Measurements from ENCODE around the gene EVC. TPM values are rescaled to one million over a fixed set of nuclear protein-coding genes. Genes with fewer than 3 reads are reported as not detected.

The EVC gene
- total RNA-seq (17.8 and 45.3 TPM in 2 replicates), polyA plus RNA-seq (2.5 and 4.0 TPM in 2 replicates)

DNA sequence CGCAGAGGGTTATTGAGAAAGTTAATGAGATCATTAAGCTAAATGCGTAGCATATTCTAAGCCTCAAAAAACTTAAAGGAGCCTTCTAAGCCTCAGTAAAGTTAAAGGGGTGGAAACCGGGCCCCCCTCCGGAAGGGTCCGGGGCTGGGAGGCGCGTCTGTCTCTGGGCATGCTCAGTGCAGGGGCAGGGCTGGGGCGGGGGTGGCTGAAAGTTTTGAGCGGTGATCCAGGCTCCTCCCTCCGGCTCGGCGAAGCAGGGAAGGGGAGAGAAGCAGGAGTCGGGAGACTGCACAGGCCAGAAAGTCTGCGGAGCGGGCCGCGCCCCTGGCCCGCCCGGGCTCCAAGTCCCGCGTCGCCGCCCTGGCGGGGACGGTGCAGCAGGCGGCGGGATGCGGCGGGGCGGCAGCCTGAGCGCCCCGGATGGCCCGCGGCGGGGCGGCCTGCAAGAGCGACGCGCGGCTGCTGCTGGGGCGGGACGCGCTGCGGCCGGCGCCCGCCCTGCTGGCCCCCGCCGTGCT lies at the start of gene EVC:
Gene EVC (plus strand): TSS at position 241 of the 518 bp plus-strand sequence. CDS start 180 bp downstream, at position 421.
- peak; percentile 76 to 83 for DNase-seq (ENCODE audit: low read depth in 1 of 2, low spot score in 1 of 2)
- H3K27ac ChIP-seq: no peak within 1 kb of the TSS
- H3K4me1 ChIP-seq (ENCODE audit: low read depth): no peaks in the 10 kb centered on the region
- H3K4me3 ChIP-seq: peak within 1 kb of the TSS; percentile 40
- H3K9me3 ChIP-seq (ENCODE audit: low read depth): no peaks in the 10 kb centered on the region
- H3K27me3 ChIP-seq: no peaks in the 10 kb centered on the region
- TF ChIP-seq, protein P1, sequence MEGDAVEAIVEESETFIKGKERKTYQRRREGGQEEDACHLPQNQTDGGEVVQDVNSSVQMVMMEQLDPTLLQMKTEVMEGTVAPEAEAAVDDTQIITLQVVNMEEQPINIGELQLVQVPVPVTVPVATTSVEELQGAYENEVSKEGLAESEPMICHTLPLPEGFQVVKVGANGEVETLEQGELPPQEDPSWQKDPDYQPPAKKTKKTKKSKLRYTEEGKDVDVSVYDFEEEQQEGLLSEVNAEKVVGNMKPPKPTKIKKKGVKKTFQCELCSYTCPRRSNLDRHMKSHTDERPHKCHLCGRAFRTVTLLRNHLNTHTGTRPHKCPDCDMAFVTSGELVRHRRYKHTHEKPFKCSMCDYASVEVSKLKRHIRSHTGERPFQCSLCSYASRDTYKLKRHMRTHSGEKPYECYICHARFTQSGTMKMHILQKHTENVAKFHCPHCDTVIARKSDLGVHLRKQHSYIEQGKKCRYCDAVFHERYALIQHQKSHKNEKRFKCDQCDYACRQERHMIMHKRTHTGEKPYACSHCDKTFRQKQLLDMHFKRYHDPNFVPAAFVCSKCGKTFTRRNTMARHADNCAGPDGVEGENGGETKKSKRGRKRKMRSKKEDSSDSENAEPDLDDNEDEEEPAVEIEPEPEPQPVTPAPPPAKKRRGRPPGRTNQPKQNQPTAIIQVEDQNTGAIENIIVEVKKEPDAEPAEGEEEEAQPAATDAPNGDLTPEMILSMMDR (IDR thresholded peaks at IDR 0.05; ENCODE audit: low read depth, low read length): no peak
- H3K36me3 ChIP-seq: no peaks in the 10 kb centered on the region

DNA sequence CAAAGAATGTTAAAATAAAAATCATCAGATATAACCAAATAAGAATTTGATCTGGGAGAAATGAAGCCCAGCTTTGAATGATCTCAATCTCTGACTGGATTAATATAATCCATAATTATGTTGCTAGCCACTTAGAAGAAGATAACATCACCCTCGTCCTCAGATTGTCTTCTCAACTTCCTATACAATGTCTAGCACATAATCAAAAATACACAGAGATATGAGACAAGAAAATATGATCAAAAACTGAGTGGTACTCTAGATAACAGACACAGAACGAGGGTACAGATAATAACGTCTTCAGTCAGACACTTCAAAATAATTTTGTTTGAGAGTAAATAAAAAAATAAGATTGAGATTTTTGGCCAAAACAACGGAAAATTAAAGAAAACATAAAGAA lies 49.8 kb upstream of the EVC start:
- Histone ChIP-seq H3K4me3 (no peak overlapping the region), H3K27ac (no peak overlapping the region), H3K36me3 (peaks cover 5% of the 10 kb centered on the region), H3K4me1 (ENCODE audit: low read depth) (no peaks in the 10 kb centered on the region), H3K9me3 (ENCODE audit: low read depth) (no peaks in the 10 kb centered on the region), H3K27me3 (no peaks in the 10 kb centered on the region)
- TF ChIP-seq, protein P1 (IDR thresholded peaks at IDR 0.05; ENCODE audit: low read depth, low read length): no peak
- no peak for DNase-seq (ENCODE audit: low read depth in 1 of 2, low spot score in 1 of 2)

DNA sequence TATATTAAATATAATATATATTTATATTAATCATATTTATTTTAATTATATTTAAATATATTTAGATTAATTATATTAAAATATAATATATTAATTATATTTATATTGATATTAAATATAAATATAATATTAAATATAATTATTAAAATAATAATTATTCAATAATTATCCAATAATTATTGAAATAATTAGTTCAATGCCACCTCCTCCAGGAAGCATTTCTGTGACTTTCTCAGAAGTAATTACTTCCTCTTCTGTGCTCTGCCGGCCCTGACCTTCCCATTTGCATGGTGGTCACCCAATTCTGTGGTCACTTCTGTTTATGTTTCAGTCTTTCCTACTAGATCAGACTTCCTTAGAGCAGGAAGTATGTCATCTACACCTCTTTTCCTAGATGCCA lies 48.4 kb upstream of the EVC start:
- TF ChIP-seq, protein P1 (IDR thresholded peaks at IDR 0.05; ENCODE audit: low read depth, low read length): no peak
- peaks cover 5% of the 10 kb centered on the region for H3K36me3 ChIP-seq
- H3K4me1 ChIP-seq (ENCODE audit: low read depth): no peaks in the 10 kb centered on the region

DNA sequence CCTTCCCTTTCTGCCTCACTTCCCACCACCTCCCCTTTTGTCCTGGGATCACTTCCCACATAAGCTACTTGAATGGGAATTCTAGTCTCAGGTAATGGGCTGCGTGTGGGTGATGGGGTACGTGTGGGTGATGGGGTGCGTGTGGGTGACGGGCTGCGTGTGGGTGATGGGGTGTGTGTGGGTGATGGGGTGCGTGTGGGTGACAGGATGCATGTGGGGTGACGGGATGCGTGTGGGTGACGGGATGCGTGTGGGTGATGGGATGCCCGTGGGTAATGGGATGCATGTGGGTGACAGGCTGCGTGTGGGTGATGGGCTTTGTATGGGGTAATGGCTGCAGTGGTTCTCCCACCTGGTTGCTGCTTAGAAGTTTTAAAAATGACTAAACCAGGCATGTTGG lies 46.2 kb upstream of the EVC start:
- no peaks in the 10 kb centered on the region for H3K4me1 ChIP-seq (ENCODE audit: low read depth)
- H3K27ac ChIP-seq: no peak overlapping the region
- no peaks in the 10 kb centered on the region for H3K27me3 ChIP-seq
- no peak overlapping the region for H3K4me3 ChIP-seq
- TF ChIP-seq, protein P1 (IDR thresholded peaks at IDR 0.05; ENCODE audit: low read depth, low read length): no peak
- no peaks in the 10 kb centered on the region for H3K9me3 ChIP-seq (ENCODE audit: low read depth)
- DNase-seq (ENCODE audit: low read depth in 1 of 2, low spot score in 1 of 2): no peak
- peaks cover 5% of the 10 kb centered on the region for H3K36me3 ChIP-seq

More for the DNA sequence above, 48.4 kb upstream of the EVC start:
- DNase-seq (ENCODE audit: low read depth in 1 of 2, low spot score in 1 of 2): no peak
- Histone ChIP-seq H3K4me3 (no peak overlapping the region), H3K27me3 (no peaks in the 10 kb centered on the region), H3K27ac (no peak overlapping the region), H3K9me3 (ENCODE audit: low read depth) (no peaks in the 10 kb centered on the region)

DNA sequence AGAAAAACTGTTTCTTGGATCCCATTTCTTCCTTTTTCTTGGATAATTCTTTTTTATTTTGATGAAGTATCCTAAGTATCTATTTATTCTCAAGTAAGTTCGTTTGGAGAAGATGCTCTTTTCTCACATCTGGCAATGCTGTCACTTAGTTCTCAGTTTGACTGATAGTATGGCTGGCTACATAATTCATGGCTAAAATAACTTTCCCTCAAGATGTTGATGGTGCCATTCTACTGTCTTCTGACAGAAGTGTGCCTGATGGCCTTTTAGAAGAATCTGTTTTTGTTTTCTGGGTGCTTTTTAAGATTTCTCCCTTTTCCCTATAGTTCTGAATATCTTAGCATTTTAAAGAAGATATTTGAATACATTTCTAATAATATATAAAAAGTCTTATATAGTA lies 44.3 kb upstream of the EVC start:
- peaks cover 4% of the 10 kb centered on the region for H3K36me3 ChIP-seq
- TF ChIP-seq, protein P1 (IDR thresholded peaks at IDR 0.05; ENCODE audit: low read depth, low read length): no peak
- H3K4me3 ChIP-seq: no peak overlapping the region
- no peaks in the 10 kb centered on the region for H3K9me3 ChIP-seq (ENCODE audit: low read depth)
- no peaks in the 10 kb centered on the region for H3K27me3 ChIP-seq
- no peaks in the 10 kb centered on the region for H3K4me1 ChIP-seq (ENCODE audit: low read depth)
- DNase-seq (ENCODE audit: low read depth in 1 of 2, low spot score in 1 of 2): no peak
- H3K27ac ChIP-seq: no peak overlapping the region

Measured in cardiac muscle cell (in vitro differentiated cells and primary cell).